ENCODE measurements around the gene STIM2.
A peak's percentile ranks its signal among the peaks of the same experiment; 100 is the strongest.

STIM2 gene

GRCh38 chr4:26837993-26838842 is 22.4 kb upstream of the STIM2 start:
- no peak for DNase-seq

DNA sequence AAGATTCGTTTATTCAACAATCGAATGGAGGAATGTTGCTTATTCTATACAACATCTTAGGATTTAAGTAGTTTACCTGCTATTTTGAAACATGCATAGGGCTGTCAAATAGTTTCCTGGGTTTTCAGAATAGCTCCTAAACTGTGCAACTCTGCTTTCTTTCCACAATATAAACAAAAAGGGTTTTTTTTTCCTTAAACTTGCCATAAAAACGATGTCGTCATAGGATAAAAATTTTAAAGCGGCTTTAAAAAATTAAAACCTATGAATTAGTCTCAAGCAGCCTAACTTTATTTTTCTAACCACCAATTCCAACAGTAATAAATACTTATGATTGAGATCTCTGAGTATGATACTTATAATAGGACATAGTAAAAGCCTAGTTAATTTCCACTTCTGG is 21.6 kb upstream of the STIM2 start:
- DNase-seq: no peak

- DNase-seq: no peak
These were observed 21.1 kb upstream of the STIM2 start for GRCh38 chr4:26839534-26839951.

DNA sequence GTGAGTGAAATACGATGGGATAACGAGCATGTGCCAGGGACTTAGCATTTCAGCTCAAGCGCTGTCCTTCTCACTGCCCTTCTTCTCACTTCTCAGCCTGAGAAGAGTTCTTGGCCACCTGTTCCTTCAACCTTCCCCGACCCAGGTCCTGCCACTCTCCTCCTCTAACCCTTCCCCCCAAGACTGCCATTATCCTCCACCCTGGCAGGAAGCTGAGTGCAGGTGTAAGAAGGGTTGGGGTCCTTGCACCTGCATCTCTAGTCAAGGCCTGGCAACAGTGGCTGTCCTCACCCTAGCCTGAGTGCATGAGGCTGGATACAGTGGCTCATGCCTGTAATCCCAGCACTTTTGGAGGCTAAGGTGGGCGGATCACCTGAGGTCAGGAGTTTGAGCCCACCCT is 19.9 kb upstream of the STIM2 start:
- no peak for DNase-seq

GRCh38 chr4:26842911-26843310 is 17.7 kb upstream of the STIM2 start:
- no peak for DNase-seq

- DNase-seq: no peak
These were observed 10.1 kb upstream of the STIM2 start for GRCh38 chr4:26850528-26850927.

DNA sequence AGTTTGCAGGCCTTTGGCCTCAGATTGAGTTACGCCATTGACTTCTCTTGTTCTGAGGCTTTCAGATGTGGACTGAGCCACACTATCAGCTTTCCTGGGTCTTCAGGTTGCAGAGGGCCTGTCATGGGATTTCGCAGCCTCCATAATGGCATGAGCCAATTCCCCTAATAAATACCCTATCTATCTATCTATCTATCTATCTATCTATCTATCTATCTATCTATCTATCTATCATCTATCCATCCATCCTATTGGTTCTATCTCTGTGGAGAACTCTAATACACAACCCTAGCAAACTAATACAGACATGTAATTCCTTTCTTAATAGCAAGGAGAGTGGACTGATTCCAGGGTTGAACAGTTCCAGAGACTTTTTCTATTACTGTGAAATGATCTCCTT is 9.5 kb upstream of the STIM2 start:
- DNase-seq: no peak

GRCh38 chr4:26854701-26855100 is 5.9 kb upstream of the STIM2 start:
- DNase-seq: no peak

- DNase-seq: no peak
These were observed 3.7 kb upstream of the STIM2 start for GRCh38 chr4:26856906-26857277.

DNA sequence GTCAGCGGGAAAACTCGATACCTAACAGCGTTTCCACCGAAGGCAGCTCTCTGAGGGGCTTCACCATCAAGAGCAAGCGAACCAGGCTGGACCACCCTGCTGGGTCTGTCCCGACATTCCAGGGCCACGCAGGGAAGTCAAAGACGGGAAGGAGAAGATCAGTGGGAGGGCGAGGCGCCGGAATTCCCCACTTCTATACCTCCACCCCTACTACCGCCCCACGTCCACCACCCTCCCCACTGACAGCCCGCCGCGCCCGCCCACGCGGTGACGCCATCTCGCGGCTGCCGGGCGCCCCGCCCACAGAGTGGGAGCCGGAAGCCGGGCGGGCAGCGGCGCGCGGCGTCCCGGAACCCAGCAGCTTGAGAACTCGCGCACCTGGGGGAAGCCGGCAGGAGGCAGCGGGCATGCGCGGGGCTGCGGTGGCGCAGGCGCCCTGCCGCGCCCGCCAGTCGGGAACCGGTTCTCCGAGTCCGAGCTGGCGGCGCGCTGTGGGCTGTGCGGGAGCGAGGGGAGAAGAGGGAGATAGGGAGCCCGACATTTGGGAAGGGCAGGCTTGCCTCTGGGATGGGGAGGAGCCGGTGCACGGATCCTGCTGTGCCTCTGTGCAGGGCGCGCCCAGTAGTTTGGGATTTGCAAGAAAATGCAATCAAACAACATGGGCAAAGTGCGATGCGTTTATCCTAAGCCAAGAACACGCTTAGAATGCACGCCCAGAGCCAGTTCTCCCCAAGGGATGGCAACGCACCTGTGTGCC is 3.2 kb upstream of the STIM2 start:
- DNase-seq: peak; percentile 92

- no peak for DNase-seq
These were observed 2.4 kb upstream of the STIM2 start for GRCh38 chr4:26858035-26858918.

DNA sequence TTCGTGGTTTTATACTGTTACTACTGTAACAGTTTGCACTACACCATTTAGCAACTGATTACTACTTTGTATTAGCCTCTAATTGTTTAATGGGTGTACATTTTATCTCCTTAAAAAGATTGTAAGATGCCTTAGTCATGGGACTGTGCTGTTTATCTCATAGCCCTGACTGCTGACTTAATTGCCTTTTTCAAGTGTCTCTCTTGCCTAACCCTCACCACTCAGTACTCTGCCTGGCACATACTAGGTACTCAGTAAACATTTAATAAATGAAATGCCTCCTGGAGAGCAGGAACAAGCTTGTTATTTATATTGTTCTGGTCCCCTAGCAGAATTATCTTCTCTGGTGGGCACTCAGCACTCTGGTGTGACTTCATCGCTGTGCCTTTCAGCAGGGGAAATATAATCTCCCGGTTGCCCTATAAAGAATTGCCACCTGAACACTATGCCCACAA is 1.7 kb upstream of the STIM2 start:
- no peak for DNase-seq

DNA sequence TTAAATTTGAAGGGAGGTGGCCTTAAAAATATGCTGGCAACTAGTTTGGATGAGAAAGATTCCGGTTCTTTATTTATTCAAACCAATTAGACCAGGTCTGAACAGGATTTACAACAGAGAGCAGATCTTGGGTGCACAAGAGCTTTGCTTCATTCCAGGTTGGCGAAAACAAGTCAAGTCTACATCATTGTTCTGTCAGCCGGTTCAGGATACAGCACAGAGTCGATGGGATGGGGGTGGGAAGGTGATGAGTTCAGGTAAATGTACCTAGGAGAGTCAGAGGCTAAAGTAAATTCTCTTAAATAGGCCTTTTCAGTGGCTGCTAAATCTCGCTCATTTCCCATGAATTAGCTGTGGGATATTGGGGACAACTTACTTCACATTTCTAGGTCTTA is 882 bp upstream of the STIM2 start:
- no peak for DNase-seq

GRCh38 chr4:26860922-26861433 is 337 bp downstream of the STIM2 start:
- peak; percentile 49 for DNase-seq

GRCh38 chr4:26861434-26862186 is 969 bp downstream of the STIM2 start:
- DNase-seq: peak; percentile 66

- no peak for DNase-seq
These were observed 1.8 kb downstream of the STIM2 start for GRCh38 chr4:26862381-26862915.

- no peak for DNase-seq
These were observed 2.9 kb downstream of the STIM2 start for GRCh38 chr4:26863512-26863911.

DNA sequence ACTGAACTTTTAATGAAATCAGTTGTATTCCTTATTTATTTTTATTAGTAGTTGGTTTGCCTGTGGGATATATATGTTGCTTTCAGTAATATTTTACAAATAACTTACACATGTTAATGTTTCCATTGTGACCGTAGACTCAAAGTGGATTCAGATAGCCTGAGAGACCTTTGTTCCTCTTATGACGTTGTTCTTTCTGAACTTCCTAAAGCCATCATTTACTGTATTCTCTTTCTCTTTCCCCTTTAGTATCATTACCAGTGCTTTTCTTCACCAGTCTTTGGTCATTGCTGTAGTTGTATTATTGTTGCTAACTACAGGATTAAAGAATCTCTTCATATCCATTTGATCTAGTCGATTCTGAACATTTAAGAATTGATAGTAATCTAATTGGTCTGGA is 4.3 kb downstream of the STIM2 start:
- DNase-seq: no peak

GRCh38 chr4:26866203-26866602 is 5.6 kb downstream of the STIM2 start:
- no peak for DNase-seq

- no peak for DNase-seq
These were observed 6.1 kb downstream of the STIM2 start for GRCh38 chr4:26866781-26867180.

GRCh38 chr4:26867914-26868684 is 7.5 kb downstream of the STIM2 start:
- no peak for DNase-seq
